GM18505 (cell line): ENCODE results near the gene PURB.

Experiments used
- ATAC-seq: cut with Tn5 transposase; IDR thresholded peaks from one replicate; pipeline ENCODE4 v1.9.1; 2021; ENCODE audit not compliant: unreplicated experiment
- POLR2A ChIP-seq: IDR thresholded peaks from 4 replicates; pipeline ENCODE4 v1.6.1; 2011; ENCODE audit warnings: borderline replicate concordance; ENCODE audit not compliant: insufficient read depth, insufficient read length; ENCODE audit errors: extremely low read depth

PURB gene

GRCh38 chr7:44909596-44910389 lies 24.5 kb upstream of the PURB start:
- no peak for ATAC-seq
- no peak for TF ChIP-seq POLR2A

- no peak for ATAC-seq
- no peak for TF ChIP-seq POLR2A
Observed at GRCh38 chr7:44906965-44907364, 21.6 kb upstream of the PURB start.

GRCh38 chr7:44905002-44905635 lies 19.8 kb upstream of the PURB start:
- no peak for ATAC-seq
- TF ChIP-seq POLR2A = no peak

GRCh38 chr7:44899443-44899842 lies 14.1 kb upstream of the PURB start:
- no peak for TF ChIP-seq POLR2A
- ATAC-seq = no peak

- TF ChIP-seq POLR2A = no peak
- ATAC-seq = no peak
Observed at GRCh38 chr7:44898039-44898438, 12.7 kb upstream of the PURB start.

GRCh38 chr7:44897309-44897708 lies 12.0 kb upstream of the PURB start:
- no peak for TF ChIP-seq POLR2A
- ATAC-seq = no peak

- no peak for ATAC-seq
- TF ChIP-seq POLR2A = no peak
Observed at GRCh38 chr7:44894888-44895580, 9.7 kb upstream of the PURB start.

- ATAC-seq = no peak
- TF ChIP-seq POLR2A = no peak
Observed at GRCh38 chr7:44893710-44894234, 8.4 kb upstream of the PURB start.

- no peak for ATAC-seq
- no peak for TF ChIP-seq POLR2A
Observed at GRCh38 chr7:44891791-44892190, 6.5 kb upstream of the PURB start.

- no peak for TF ChIP-seq POLR2A
- no peak for ATAC-seq
Observed at GRCh38 chr7:44891372-44891771, 6.0 kb upstream of the PURB start.

- no peak for TF ChIP-seq POLR2A
- no peak for ATAC-seq
Observed at GRCh38 chr7:44889086-44889781, 3.9 kb upstream of the PURB start.

GRCh38 chr7:44887293-44887692 lies 2.0 kb upstream of the PURB start:
- no peak for ATAC-seq
- TF ChIP-seq POLR2A = no peak
